Measurements from ENCODE around the gene RXRB.
"Not testable (repeated sequence)": the region's sequence is repeated elsewhere in the genome, so short reads cannot be mapped to it uniquely, and the experiment has no call there.

- TF ChIP-seq CTCF (IDR thresholded peaks at IDR 0.05; ENCODE audit: insufficient read depth, low read length); SPI1 (IDR thresholded peaks at IDR 0.05; ENCODE audit: borderline replicate concordance, low read depth); POLR2AphosphoS5 (IDR thresholded peaks at IDR 0.05; ENCODE audit: low read depth); REST (IDR thresholded peaks at IDR 0.05; ENCODE audit: insufficient replicate concordance, low read depth); GABPA (IDR thresholded peaks at IDR 0.05; ENCODE audit: low read depth): not testable (repeated sequence)
Measured at GRCh38 chr6:33226503-33227120, 26.1 kb upstream of the RXRB start.

Measured in HL-60 (cell line).